IMR-90 (cell line): ENCODE results near the gene SYNPR. TPM values are rescaled to one million over a fixed set of nuclear protein-coding genes. Genes with fewer than 3 reads are reported as not detected.

Experiments used
- ATAC-seq: fragments of 200-7000 bp; cut with Tn5 transposase; 2 replicates; pipeline ENCODE4 v1.9.1; 2020; ENCODE audit warnings: low read depth, mild to moderate bottlenecking, moderate library complexity
- BruUV-seq: library from RNA; stranded (reverse); fragments of 400-500 nt; replicated peaks from 2 replicates; lab custom pipeline; 2021; lab: Mats Ljungman, UMichigan
- CTCF ChIA-PET: fragments of 300-600 bp; formaldehyde crosslinking; extraction: SDS; loops from one replicate; lab custom pipeline; 2021; ENCODE audit warnings: antibody characterized with exemption; lab: Yijun Ruan, JAX
- POLR2A ChIA-PET: fragments of 300-600 bp; sonication (Branson Sonifier 250); formaldehyde crosslinking; loops from one replicate; lab custom pipeline; 2022; ENCODE audit warnings: antibody characterized with exemption; ENCODE audit not compliant: unreplicated experiment; lab: Charles Lee
- DNase-seq: peaks from one replicate; pipeline ENCODE4 v3.0.0; 2013
- H2AFZ ChIP-seq: replicated peaks from 2 replicates; pipeline ENCODE3; 2013; ENCODE audit warnings: low read length, mild to moderate bottlenecking; ENCODE audit not compliant: poor library complexity
- H2AK5ac ChIP-seq: 2 replicates; pipeline ENCODE4 v1.6.1; 2013; ENCODE audit warnings: low read depth, low read length, inconsistent platforms
- H2AK9ac ChIP-seq: replicated peaks from 2 replicates; pipeline ENCODE3; 2013; ENCODE audit warnings: mild to moderate bottlenecking, low read depth, low read length, moderate library complexity; ENCODE audit not compliant: poor library complexity
- H2BK120ac ChIP-seq: 2 replicates; pipeline ENCODE4 v1.6.1; 2013; ENCODE audit warnings: low read depth, low read length, inconsistent platforms
- H2BK15ac ChIP-seq: 3 replicates; pipeline ENCODE4 v1.6.1; 2013; ENCODE audit warnings: low read depth, low read length, inconsistent platforms
- H2BK20ac ChIP-seq: 2 replicates; pipeline ENCODE4 v1.6.1; 2013; ENCODE audit warnings: low read depth, mild to moderate bottlenecking, inconsistent platforms, low read length, moderate library complexity
- H2BK5ac ChIP-seq: 2 replicates; pipeline ENCODE4 v1.6.1; 2013; ENCODE audit warnings: mild to moderate bottlenecking, low read depth, low read length, inconsistent platforms; ENCODE audit not compliant: poor library complexity, severe bottlenecking
- H3K14ac ChIP-seq: replicated peaks from 2 replicates; pipeline ENCODE4 v1.6.1; 2013; ENCODE audit warnings: low read depth, low read length, inconsistent platforms
- H3K18ac ChIP-seq: 2 replicates; pipeline ENCODE4 v1.6.1; 2013; ENCODE audit warnings: low read depth, low read length, control low read depth
- H3K23ac ChIP-seq: 2 replicates; pipeline ENCODE4 v1.6.1; 2013; ENCODE audit warnings: low read depth, low read length, inconsistent platforms
- H3K27ac ChIP-seq: 2 replicates; pipeline ENCODE4 v1.5.1; 2013; ENCODE audit warnings: mild to moderate bottlenecking, control low read depth, low read length; ENCODE audit not compliant: insufficient read depth
- H3K27me3 ChIP-seq: 2 replicates; pipeline ENCODE4 v1.6.1; 2013; ENCODE audit warnings: low read length; ENCODE audit not compliant: control insufficient read depth, insufficient read depth
- H3K36me3 ChIP-seq: 2 replicates; pipeline ENCODE4 v1.6.1; 2013; ENCODE audit warnings: low read length, mixed read lengths; ENCODE audit not compliant: control insufficient read depth, insufficient read depth
- H3K4ac ChIP-seq: 2 replicates; pipeline ENCODE4 v1.6.1; 2013; ENCODE audit warnings: low read depth, low read length, inconsistent platforms
- H3K4me1 ChIP-seq: 2 replicates; pipeline ENCODE4 v1.6.1; 2013; ENCODE audit warnings: low read length, mixed read lengths; ENCODE audit not compliant: control insufficient read depth, insufficient read depth
- H3K4me2 ChIP-seq: 2 replicates; pipeline ENCODE4 v1.6.1; 2013; ENCODE audit warnings: low read depth, mild to moderate bottlenecking, control low read depth, low read length, moderate library complexity
- H3K4me3 ChIP-seq: 2 replicates; pipeline ENCODE4 v1.5.1; 2013; ENCODE audit warnings: low read depth, mild to moderate bottlenecking, control low read depth, low read length, moderate library complexity; ENCODE audit not compliant: insufficient read depth
- H3K56ac ChIP-seq: 2 replicates; pipeline ENCODE4 v1.6.1; 2013; ENCODE audit warnings: low read length, inconsistent platforms; ENCODE audit not compliant: insufficient read depth; ENCODE audit errors: extremely low read depth
- H3K79me1 ChIP-seq, 2 experiments: 2 replicates each; pipeline ENCODE4 v1.6.1; 2013; ENCODE audit warnings: low read length in 2 of 2, inconsistent platforms in 1 of 2, low read depth in 1 of 2
- H3K9ac ChIP-seq: 2 replicates; pipeline ENCODE4 v1.6.1; 2013; ENCODE audit warnings: low read depth, low read length, control low read depth
- H3K9me1 ChIP-seq: 2 replicates; pipeline ENCODE4 v1.6.1; 2013; ENCODE audit warnings: low read length, inconsistent platforms; ENCODE audit not compliant: insufficient read depth
- H3K9me3 ChIP-seq: 2 replicates; pipeline ENCODE4 v1.6.1; 2013; ENCODE audit warnings: low read length; ENCODE audit not compliant: control insufficient read depth, insufficient read depth
- H4K20me1 ChIP-seq: 2 replicates; pipeline ENCODE4 v1.6.1; 2013; ENCODE audit warnings: low read length, inconsistent platforms; ENCODE audit not compliant: insufficient read depth
- H4K5ac ChIP-seq: 2 replicates; pipeline ENCODE4 v1.6.1; 2013; ENCODE audit warnings: mild to moderate bottlenecking, low read depth, low read length, control low read depth
- H4K8ac ChIP-seq, 2 experiments: 2 replicates each; pipeline ENCODE4 v1.6.1; 2013; ENCODE audit warnings: low read depth in 2 of 2, low read length in 2 of 2, control low read depth in 1 of 2, inconsistent platforms in 1 of 2
- H4K91ac ChIP-seq: 2 replicates; pipeline ENCODE4 v1.6.1; 2013; ENCODE audit warnings: low read depth, low read length, inconsistent platforms; ENCODE audit not compliant: insufficient read depth
- BHLHE40 ChIP-seq: fragments of 150-350 bp; IDR thresholded peaks from 2 replicates; pipeline ENCODE4 v1.6.1; 2016; ENCODE audit warnings: mild to moderate bottlenecking, low read depth, low read length
- CEBPB ChIP-seq: IDR thresholded peaks from 2 replicates; pipeline ENCODE4 v1.6.1; 2012; ENCODE audit warnings: low read depth, low read length, improper control_type of control experiment
- CHD1 ChIP-seq: IDR thresholded peaks from 2 replicates; pipeline ENCODE4 v1.6.1; 2012; ENCODE audit warnings: low read depth, low read length, improper control_type of control experiment
- CTCF ChIP-seq: conservative IDR thresholded peaks from 2 replicates; pipeline ENCODE4 v1.5.1; 2012; ENCODE audit warnings: mild to moderate bottlenecking, low read depth, low read length, improper control_type of control experiment
- ELK1 ChIP-seq: fragments of 150-350 bp; IDR thresholded peaks from 2 replicates; pipeline ENCODE4 v1.6.1; 2016; ENCODE audit warnings: low read depth, mild to moderate bottlenecking, low read length, moderate library complexity, borderline replicate concordance
- FOS ChIP-seq: fragments of 150-350 bp; IDR thresholded peaks from 2 replicates; pipeline ENCODE4 v1.6.1; 2016; ENCODE audit warnings: low read depth, low read length
- MAFK ChIP-seq: IDR thresholded peaks from 2 replicates; pipeline ENCODE4 v1.6.1; 2012; ENCODE audit warnings: low read depth, low read length, improper control_type of control experiment
- MAZ ChIP-seq: IDR thresholded peaks from 2 replicates; pipeline ENCODE4 v1.6.1; 2012; ENCODE audit warnings: low read depth, mild to moderate bottlenecking, low read length, improper control_type of control experiment, moderate library complexity, borderline replicate concordance
- MXI1 ChIP-seq: IDR thresholded peaks from 2 replicates; pipeline ENCODE4 v1.6.1; 2012; ENCODE audit warnings: low read depth, mild to moderate bottlenecking, low read length, moderate library complexity, borderline replicate concordance
- NFE2L2 ChIP-seq: fragments of 150-350 bp; IDR thresholded peaks from 2 replicates; pipeline ENCODE4 v1.6.1; 2016; ENCODE audit warnings: low read depth, mild to moderate bottlenecking, low read length
- POLR2A ChIP-seq: IDR thresholded peaks from 2 replicates; pipeline ENCODE4 v1.6.1; 2012; ENCODE audit warnings: mild to moderate bottlenecking, low read depth, low read length
- RAD21 ChIP-seq: IDR thresholded peaks from 2 replicates; pipeline ENCODE4 v1.6.1; 2012; ENCODE audit warnings: low read length, improper control_type of control experiment
- RCOR1 ChIP-seq: IDR thresholded peaks from 2 replicates; pipeline ENCODE4 v1.6.1; 2012; ENCODE audit warnings: mild to moderate bottlenecking, low read length, improper control_type of control experiment; ENCODE audit not compliant: insufficient replicate concordance
- RFX5 ChIP-seq: IDR thresholded peaks from 2 replicates; pipeline ENCODE4 v1.8.0; 2012; ENCODE audit warnings: low read depth, mild to moderate bottlenecking, low read length, moderate library complexity
- SMC3 ChIP-seq: fragments of 150-350 bp; IDR thresholded peaks from 2 replicates; pipeline ENCODE4 v1.6.1; 2016; ENCODE audit warnings: low read depth, mild to moderate bottlenecking, antibody characterized with exemption, low read length, moderate library complexity
- USF2 ChIP-seq: fragments of 150-350 bp; IDR thresholded peaks from 2 replicates; pipeline ENCODE4 v1.6.1; 2017; ENCODE audit warnings: mild to moderate bottlenecking, antibody characterized with exemption, low read length, low read depth
- WGBS, 2 experiments: methylation state at CpG; one replicate each; pipeline versions ENCODE4 v1.1.5 to v1.1.7; 2013; ENCODE audit warnings: missing lambda C conversion rate in 2 of 2; ENCODE audit not compliant: insufficient read length in 1 of 2; ENCODE audit errors: extremely low coverage in 2 of 2; 5-methylcytosine and 5-hydroxymethylcytosine counted together
- dilution Hi-C: fragments of 300-500 bp; cut with HindIII; formaldehyde crosslinking; loops from one replicate; pipeline ENCODE4 v1.14.3; 2018; ENCODE audit warnings: low sequenced_read_pairs; ENCODE audit not compliant: unreplicated experiment
- in situ Hi-C: fragments of 300-500 bp; cut with MboI; formaldehyde crosslinking; loops from 3 replicates; pipeline ENCODE4 v1.14.3; 2019; ENCODE audit warnings: low sequenced_read_pairs, inconsistent platforms, mixed read lengths
- intact Hi-C: fragments of 100-400 bp; cut with micrococcal nuclease; formaldehyde crosslinking; loops from 2 replicates; pipeline ENCODE4 v1.10.0; 2022
- polyA plus RNA-seq, 3 experiments: library from polyadenylated mRNA; depleted of rRNA; stranded (reverse); fragments of >200 nt; gene quantifications; 2 replicates each; pipeline ENCODE4 v1.2.3, GENCODE V29; 2012; ENCODE audit warnings: low replicate concordance in 1 of 3
- total RNA-seq: library from RNA; depleted of rRNA; stranded (reverse); fragments of >200 nt; gene quantifications from 2 replicates; pipeline ENCODE4 v1.2.3, GENCODE V29; 2012

SYNPR gene
- total and polyA plus RNA-seq, 2 of the 4 experiments (the other 2 are of a cell fraction), result not detected

- no TSS peak for BruUV-seq
- Histone ChIP-seq H2BK15ac (no peak overlapping the region), H4K20me1 (no peaks in the 10 kb centered on the region), H3K23ac (no peak overlapping the region), H4K91ac (no peak overlapping the region), H3K56ac (no peak overlapping the region), H2BK120ac (no peak overlapping the region), H3K4ac (no peak overlapping the region), H4K8ac (no peak overlapping the region), H3K27me3 (no peaks in the 10 kb centered on the region; the same call in 1 of the 2 replicates), H3K14ac (no peak overlapping the region), H2AK9ac (no peak overlapping the region), H2BK20ac (no peak overlapping the region), H3K9me1 (no peaks in the 10 kb centered on the region), H3K9me3 (no peaks in the 10 kb centered on the region), H2AK5ac (no peak overlapping the region), H2BK5ac (no peak overlapping the region), H3K4me2 (no peak overlapping the region), H3K4me1 (no peaks in the 10 kb centered on the region), H3K4me3 (no peak overlapping the region), H3K18ac (no peak overlapping the region), H4K5ac (no peak overlapping the region), H3K9ac (no peak overlapping the region), H3K36me3 (no peaks in the 10 kb centered on the region), H3K79me1 (no peaks in the 10 kb centered on the region), H3K27ac (no peak overlapping the region), H2AFZ (no peak overlapping the region)
- ATAC-seq (no peak), DNase-seq (peak; percentile 39)
- ChIA-PET CTCF (no interaction called here), POLR2A (no interaction called here)
- intact Hi-C loops, result no loop called here
- TF ChIP-seq POLR2A (no peak), ELK1 (no peak), CHD1 (no peak), RFX5 (no peak), FOS (no peak), BHLHE40 (no peak), SMC3 (no peak), RCOR1 (no peak), MAFK (no peak), MXI1 (no peak), CTCF (no peak), MAZ (no peak), USF2 (no peak), NFE2L2 (no peak), RAD21 (no peak), CEBPB (no peak)
- dilution Hi-C loops, result no loop called here
- WGBS, 2 experiments, result no CpG with 5 or more reads among the region's 1 CpG
- in situ Hi-C loops, result no loop called here
Observed at GRCh38 chr3:63613561-63613960, 335.5 kb downstream of the SYNPR start.
